GM21360 (cell line): Measurements from ENCODE around the gene CLK3.
"Not testable (repeated sequence)": the region's sequence is repeated elsewhere in the genome, so short reads cannot be mapped to it uniquely, and the experiment has no call there.

Source experiments
- ATAC-seq: cut with Tn5 transposase; IDR thresholded peaks from one replicate; pipeline ENCODE4 v1.9.1; 2021; ENCODE audit warnings: mild to moderate bottlenecking, moderate library complexity; ENCODE audit not compliant: unreplicated experiment

Gene CLK3

GRCh38 chr15:74620636-74621545 is 5.3 kb downstream of the CLK3 start:
- no peak for ATAC-seq

GRCh38 chr15:74621546-74621920 is 5.9 kb downstream of the CLK3 start:
- no peak for ATAC-seq

- ATAC-seq, result no peak
These were observed 6.3 kb downstream of the CLK3 start for GRCh38 chr15:74621936-74622335.

GRCh38 chr15:74622758-74623157 is 7.1 kb downstream of the CLK3 start:
- ATAC-seq, result no peak

GRCh38 chr15:74624020-74624602 is 8.5 kb downstream of the CLK3 start:
- no peak for ATAC-seq

- ATAC-seq, result no peak
These were observed 10.1 kb downstream of the CLK3 start for GRCh38 chr15:74625693-74626092.

DNA sequence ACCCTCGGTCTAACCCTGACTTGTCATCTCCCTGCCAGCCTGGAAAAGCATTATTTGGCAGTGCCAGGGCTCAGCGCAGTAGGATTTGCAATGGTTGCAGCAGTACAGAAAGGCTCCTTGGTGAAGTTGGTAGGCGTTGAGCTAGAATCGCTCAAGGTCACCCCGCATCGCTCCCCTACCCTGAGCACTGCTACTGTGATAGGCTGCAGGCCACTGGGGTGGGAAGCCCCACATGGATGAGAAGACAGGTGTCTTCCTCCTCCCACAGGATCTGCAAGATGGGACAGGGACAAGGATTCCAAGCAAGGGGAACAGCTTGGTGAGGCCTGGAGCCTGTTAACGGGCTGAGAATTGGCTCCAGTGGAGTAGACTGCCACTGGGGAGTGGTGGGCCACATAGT is 10.7 kb downstream of the CLK3 start:
- ATAC-seq, result no peak

DNA sequence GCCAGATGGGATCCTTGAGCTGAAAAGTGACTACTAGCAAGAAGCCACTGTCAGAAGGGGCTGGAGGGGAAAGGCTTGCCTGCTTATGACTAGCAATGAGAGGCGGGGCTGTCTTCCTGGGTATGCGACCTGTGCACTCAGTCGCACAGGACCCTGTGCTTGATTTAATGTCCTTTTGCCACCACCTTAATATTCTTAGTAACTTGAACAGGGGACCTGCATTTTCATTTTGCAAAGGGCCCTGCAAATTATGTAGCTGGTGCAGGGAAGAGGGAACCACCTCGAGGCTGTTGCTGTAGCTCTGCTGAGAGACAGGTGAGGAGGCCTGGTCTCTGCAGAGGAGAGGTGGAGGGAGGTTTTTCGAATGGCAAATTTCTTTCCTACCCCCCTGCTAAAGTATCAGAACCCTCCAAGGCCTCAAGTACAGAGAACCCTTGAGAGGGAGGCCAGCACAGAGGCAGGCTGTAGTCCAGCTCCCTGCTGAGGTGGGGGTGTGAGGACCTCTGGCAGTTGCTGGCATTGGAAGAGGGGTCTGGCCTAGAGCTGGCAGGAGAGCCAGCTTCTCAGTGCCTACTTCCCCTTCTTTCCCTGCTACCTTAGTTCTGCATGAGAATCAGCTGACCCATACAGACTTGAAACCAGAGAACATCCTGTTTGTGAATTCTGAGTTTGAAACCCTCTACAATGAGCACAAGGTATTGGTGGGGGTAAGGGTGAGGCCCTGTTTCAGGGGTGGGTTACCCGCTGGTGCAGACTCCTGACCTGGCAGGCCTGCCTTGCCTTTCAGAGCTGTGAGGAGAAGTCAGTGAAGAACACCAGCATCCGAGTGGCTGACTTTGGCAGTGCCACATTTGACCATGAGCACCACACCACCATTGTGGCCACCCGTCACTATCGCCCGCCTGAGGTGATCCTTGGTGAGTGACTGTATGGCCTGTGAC is 11.4 kb downstream of the CLK3 start:
- no peak for ATAC-seq

DNA sequence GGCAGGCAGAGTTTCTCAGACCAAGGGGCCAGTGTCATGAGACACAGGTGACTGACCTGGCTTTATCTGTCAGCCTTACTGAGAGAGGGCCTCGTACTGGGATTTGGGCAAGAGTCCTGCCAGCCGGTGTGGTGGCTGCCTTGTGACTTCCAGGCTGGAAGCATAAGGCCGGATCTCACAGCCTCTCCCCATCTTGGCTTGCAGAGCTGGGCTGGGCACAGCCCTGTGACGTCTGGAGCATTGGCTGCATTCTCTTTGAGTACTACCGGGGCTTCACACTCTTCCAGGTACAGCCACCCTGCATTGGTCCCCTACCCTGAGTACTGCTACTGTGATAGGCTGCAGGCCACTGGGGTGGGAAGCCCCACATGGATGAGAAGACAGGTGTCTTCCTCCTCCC is 12.1 kb downstream of the CLK3 start:
- no peak for ATAC-seq

- ATAC-seq, result no peak
These were observed 12.6 kb downstream of the CLK3 start for GRCh38 chr15:74628199-74628598.

DNA sequence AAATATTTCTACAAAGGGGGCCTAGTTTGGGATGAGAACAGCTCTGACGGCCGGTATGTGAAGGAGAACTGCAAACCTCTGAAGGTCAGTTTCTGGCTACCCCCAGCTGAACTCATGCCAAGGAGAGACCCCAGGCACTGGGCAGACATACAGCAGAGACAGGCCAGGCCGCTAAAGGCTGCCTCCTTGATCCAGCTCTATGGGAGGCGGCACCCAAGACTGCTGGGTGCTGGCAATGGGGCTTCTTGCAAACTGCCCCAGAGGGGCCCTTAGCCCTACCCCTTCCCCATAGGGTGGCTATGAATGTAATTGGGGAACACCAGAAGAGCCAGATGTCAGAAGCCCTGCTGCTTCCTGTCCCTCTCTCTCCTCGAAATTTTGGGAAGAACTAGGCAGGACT is 13.3 kb downstream of the CLK3 start:
- ATAC-seq, result no peak

DNA sequence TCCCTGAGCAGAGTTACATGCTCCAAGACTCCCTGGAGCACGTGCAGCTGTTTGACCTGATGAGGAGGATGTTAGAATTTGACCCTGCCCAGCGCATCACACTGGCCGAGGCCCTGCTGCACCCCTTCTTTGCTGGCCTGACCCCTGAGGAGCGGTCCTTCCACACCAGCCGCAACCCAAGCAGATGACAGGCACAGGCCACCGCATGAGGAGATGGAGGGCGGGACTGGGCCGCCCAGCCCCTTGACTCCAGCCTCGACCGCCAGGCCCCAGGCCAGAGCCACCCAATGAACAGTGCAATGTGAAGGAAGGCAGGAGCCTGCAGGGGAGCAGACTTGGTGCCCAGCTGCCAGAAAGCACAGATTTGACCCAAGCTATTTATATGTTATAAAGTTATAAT is 14.1 kb downstream of the CLK3 start:
- ATAC-seq, result not testable (repeated sequence)

GRCh38 chr15:74630284-74631086 is 14.8 kb downstream of the CLK3 start:
- ATAC-seq, result no peak

DNA sequence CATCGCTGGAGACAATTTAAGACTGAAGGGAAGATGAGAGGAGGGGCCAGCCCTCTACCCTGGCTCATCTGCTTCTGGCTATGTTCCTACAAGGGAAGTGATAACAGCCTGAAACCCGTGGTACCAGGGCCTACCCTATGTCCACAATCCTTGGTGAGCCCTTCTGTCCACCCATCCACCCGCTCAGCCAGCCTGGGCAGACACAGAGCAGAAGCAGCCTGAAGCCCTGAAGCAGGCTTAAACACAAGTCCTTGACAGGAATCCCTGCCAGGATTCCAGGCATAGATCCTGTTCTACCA is 15.4 kb downstream of the CLK3 start:
- no peak for ATAC-seq

GRCh38 chr15:74631408-74631807 is 15.8 kb downstream of the CLK3 start:
- ATAC-seq, result no peak

DNA sequence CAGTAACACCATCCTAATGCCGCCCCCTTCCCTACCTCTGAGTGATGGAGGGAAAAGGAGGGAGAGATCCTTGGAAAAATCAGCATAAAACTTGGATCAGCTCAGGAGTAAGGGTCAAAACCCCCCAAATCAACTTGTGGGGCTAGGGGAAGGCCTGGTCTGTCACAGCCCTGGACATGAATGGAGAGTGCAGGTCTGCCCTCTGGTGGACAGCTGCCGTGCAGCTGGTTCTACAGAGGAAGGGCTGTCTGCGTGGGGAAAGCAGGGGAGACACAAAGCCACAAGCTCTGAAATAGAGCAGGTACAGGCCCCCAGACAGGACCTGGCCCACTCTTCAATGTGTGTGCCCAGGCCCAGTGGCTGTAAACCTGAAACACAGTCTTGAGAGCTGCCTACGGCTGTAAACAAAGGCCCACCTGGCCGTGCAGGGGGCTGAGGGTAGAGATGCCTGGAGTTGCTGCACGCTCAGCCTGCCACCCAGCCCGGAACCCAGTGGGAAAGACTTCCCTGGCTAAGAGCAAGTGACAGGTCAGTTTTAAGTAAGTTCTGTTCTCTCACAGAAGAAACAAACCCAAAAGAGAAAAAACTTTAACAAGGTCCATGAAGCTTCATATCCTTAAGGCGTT is 16.4 kb downstream of the CLK3 start:
- no peak for ATAC-seq

- ATAC-seq, result no peak
These were observed 17.0 kb downstream of the CLK3 start for GRCh38 chr15:74632601-74633000.

DNA sequence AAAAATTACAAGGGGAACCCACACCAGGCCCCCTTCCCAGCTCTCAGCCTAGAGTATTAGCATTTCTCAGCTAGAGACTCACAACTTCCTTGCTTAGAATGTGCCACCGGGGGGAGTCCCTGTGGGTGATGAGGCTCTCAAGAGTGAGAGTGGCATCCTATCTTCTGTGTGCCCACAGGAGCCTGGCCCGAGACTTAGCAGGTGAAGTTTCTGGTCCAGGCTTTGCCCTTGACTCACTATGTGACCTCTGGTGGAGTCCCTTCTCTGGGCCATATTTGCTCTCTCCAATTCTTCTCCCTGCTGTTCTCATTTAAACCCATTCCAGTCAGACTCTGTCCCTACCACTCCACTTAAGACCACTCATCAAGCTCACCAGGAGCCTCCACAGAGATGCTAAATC is 18.1 kb downstream of the CLK3 start:
- no peak for ATAC-seq

GRCh38 chr15:74635228-74635627 is 19.6 kb downstream of the CLK3 start:
- ATAC-seq, result no peak

GRCh38 chr15:74636984-74637383 is 21.3 kb downstream of the CLK3 start:
- ATAC-seq, result no peak
